Suprapubic skin (tissue), 4 donors: ENCODE measurements around the gene NT5DC3. TPM values are rescaled to one million over a fixed set of nuclear protein-coding genes. Genes with fewer than 3 reads are reported as not detected.

Source experiments
- DNase-seq, 2 donors: peaks; one replicate each; pipeline ENCODE4 v3.0.0-alpha.2; 2019; ENCODE audit warnings: low spot score in 2 of 2
- H3K27ac ChIP-seq: fragments of 200-600 bp; sonication (generic); one replicate; pipeline ENCODE4 v1.5.1; 2019
- H3K27me3 ChIP-seq: fragments of 200-600 bp; sonication (generic); one replicate; pipeline ENCODE4 v1.5.1; 2019
- H3K36me3 ChIP-seq: fragments of 200-600 bp; sonication (generic); one replicate; pipeline ENCODE4 v1.5.1; 2019
- H3K4me1 ChIP-seq: fragments of 200-600 bp; sonication (generic); one replicate; pipeline ENCODE4 v1.5.1; 2019
- H3K4me3 ChIP-seq: fragments of 200-600 bp; sonication (generic); one replicate; pipeline ENCODE4 v1.5.1; 2019; ENCODE audit warnings: mild to moderate bottlenecking
- H3K9me3 ChIP-seq: fragments of 200-600 bp; sonication (generic); one replicate; pipeline ENCODE4 v1.5.1; 2019
- EP300 ChIP-seq: sonication (generic); formaldehyde crosslinking; IDR thresholded peaks from one replicate; pipeline ENCODE4 v1.6.1; 2017; ENCODE audit warnings: antibody characterized with exemption
- POLR2A ChIP-seq, 2 donors: fragments of 450-650 bp; IDR thresholded peaks; one replicate each; pipeline ENCODE4 v1.6.1; 2017; ENCODE audit warnings: antibody characterized with exemption in 2 of 2, mild to moderate bottlenecking in 2 of 2, moderate library complexity in 2 of 2
- POLR2AphosphoS5 ChIP-seq, 3 donors: sonication (generic); formaldehyde crosslinking; IDR thresholded peaks; one replicate each; pipeline ENCODE4 v1.6.1; 2017; ENCODE audit warnings: antibody characterized with exemption in 3 of 3
- WGBS: methylation state at CpG from one replicate; pipeline ENCODE4 v1.1.5; 2018; 5-methylcytosine and 5-hydroxymethylcytosine counted together
- total RNA-seq, 4 donors: library from RNA; depleted of rRNA; stranded (reverse); fragments of >200 nt; gene quantifications; one replicate each; pipeline ENCODE4 v1.1.0, GENCODE V29; 2016
- TF ChIP-seq, protein P1 (sequence below), 2 donors: fragments of 200-600 bp in 1 of 2; fragments of 450-650 bp in 1 of 2; sonication (generic) in 1 of 2; IDR thresholded peaks; one replicate each; pipeline ENCODE4 v1.5.1; 2016 to 2019; ENCODE audit warnings: antibody characterized with exemption in 2 of 2, mild to moderate bottlenecking in 1 of 2, moderate library complexity in 1 of 2

The NT5DC3 gene
- 1 to 10 TPM; 4.2 to 6.5 (median 5.0) TPM for total RNA-seq

DNA sequence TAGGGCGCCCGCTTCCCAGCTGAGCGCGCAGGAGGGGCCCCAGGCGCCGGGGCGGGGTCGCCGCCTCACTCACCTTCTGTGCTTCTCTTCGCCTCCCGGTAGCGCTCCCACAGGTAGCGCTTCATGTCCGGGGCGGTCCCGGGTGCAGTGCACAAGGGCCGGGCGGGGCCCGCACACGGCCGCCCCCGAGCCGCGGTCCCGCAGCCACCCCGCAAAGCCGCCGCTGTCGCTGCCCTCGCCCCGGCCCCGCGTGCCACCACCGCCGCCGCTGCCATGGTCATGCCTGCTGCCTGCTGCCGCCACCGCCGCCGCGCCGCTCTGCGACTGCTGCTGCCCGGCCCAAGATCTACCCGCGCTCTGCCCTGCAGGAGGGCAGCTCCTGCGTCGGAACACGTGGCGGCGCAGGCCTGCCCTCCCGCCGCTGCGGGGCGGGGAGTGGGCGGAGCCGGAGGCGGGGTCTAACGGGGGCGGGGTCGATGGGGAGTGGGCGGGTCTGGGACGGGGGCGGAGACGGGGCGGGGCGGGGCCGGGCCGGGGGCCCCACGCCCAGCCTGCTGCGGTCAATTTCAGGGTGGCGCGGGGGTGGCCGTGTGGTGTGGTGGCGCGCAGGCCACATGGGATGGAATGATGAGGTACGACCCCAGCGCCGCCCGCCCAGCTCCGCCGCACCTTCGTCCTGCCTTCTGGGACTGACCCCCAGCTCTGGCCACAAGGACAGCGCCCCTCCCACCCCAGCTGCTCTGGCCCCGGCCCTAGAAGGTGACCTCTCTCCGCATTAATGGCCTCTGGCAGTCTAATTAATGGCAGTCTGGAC lies at the start of gene NT5DC3:
Gene NT5DC3 (minus strand): TSS at position 359 of the 814 bp plus-strand sequence. CDS start 78 bp downstream, at position 281.
- Histone ChIP-seq H3K4me3 (peak within 1 kb of the TSS; percentile 85), H3K9me3 (no peaks in the 10 kb centered on the region), H3K36me3 (no peaks in the 10 kb centered on the region), H3K27ac (peak within 1 kb of the TSS; percentile 61), H3K27me3 (no peaks in the 10 kb centered on the region), H3K4me1 (peaks cover 16% of the 10 kb centered on the region)
- no CpG with 5 or more reads among the region's 86 CpGs for WGBS
- TF ChIP-seq, protein P1, sequence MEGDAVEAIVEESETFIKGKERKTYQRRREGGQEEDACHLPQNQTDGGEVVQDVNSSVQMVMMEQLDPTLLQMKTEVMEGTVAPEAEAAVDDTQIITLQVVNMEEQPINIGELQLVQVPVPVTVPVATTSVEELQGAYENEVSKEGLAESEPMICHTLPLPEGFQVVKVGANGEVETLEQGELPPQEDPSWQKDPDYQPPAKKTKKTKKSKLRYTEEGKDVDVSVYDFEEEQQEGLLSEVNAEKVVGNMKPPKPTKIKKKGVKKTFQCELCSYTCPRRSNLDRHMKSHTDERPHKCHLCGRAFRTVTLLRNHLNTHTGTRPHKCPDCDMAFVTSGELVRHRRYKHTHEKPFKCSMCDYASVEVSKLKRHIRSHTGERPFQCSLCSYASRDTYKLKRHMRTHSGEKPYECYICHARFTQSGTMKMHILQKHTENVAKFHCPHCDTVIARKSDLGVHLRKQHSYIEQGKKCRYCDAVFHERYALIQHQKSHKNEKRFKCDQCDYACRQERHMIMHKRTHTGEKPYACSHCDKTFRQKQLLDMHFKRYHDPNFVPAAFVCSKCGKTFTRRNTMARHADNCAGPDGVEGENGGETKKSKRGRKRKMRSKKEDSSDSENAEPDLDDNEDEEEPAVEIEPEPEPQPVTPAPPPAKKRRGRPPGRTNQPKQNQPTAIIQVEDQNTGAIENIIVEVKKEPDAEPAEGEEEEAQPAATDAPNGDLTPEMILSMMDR (IDR thresholded peaks at IDR 0.05), result no peak
- peak in 1 of 2 donors; percentile 38 for TF ChIP-seq POLR2A (IDR thresholded peaks at IDR 0.05)
- DNase-seq, result peak; percentile 81 to 82

DNA sequence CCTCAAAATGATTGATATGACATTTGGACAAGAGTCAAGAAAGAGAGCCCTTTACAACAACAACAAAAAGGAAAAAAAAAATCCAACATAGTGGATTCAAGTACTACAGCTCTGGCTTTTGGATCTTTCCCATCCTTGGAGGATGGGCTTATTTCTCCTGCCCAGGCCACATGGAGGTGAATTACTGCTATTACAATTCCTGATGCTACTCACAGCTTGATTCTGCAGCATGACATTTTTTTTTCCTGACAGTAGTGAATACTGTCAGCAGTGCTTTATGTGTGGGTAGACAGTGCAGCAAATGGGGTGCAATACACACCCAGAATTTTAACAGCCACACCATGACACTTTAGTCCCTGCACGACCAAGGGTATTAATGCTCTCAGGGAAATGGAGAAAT lies 46.7 kb upstream of the NT5DC3 start:
- no peak for TF ChIP-seq EP300
- DNase-seq, result no peak
- Histone ChIP-seq H3K36me3 (no peaks in the 10 kb centered on the region), H3K9me3 (no peaks in the 10 kb centered on the region), H3K4me1 (no peaks in the 10 kb centered on the region), H3K27me3 (no peaks in the 10 kb centered on the region), H3K4me3 (no peak overlapping the region), H3K27ac (no peak overlapping the region)
- 52% methylated on average over 1 of the region's 1 CpG for WGBS

DNA sequence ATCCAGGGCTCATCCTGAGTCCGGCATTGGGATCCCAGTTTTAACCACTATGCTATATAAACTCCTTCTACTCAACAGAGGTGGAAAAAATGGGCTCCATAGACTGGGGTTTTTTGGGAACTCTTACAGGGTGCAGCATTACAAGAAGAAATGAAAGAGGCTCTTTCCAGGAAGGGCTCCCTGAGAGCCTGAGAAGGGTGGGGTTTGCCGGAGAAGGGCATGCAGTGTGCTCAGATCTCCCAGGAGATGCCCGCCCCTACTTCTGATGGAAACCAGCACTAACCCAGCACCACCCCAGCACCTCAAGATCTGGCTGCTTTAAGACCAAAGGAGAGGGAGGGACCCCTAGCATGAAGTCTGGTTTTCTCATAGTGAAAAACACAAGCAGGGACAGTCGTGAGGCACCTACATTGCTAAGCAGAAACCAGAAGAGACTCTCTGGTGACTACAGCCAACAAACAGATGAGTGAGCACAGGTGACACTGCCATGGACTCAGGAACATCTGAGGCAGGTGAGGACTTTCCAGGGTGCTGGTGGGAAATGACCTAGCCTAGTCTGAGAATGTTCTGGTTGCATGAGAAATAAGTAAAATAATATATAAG lies 45.3 kb upstream of the NT5DC3 start:
- no peaks in the 10 kb centered on the region for H3K36me3 ChIP-seq
- no peak for DNase-seq
- no peaks in the 10 kb centered on the region for H3K27me3 ChIP-seq
- no peak overlapping the region for H3K27ac ChIP-seq
- 76% methylated on average over 4 of the region's 4 CpGs for WGBS
- no peak overlapping the region for H3K4me3 ChIP-seq
- no peaks in the 10 kb centered on the region for H3K9me3 ChIP-seq
- H3K4me1 ChIP-seq, result no peaks in the 10 kb centered on the region
- TF ChIP-seq POLR2A (IDR thresholded peaks at IDR 0.05) (no peak), POLR2AphosphoS5 (IDR thresholded peaks at IDR 0.05) (no peak), EP300 (no peak)
- TF ChIP-seq, protein P1 (IDR thresholded peaks at IDR 0.05), result no peak

DNA sequence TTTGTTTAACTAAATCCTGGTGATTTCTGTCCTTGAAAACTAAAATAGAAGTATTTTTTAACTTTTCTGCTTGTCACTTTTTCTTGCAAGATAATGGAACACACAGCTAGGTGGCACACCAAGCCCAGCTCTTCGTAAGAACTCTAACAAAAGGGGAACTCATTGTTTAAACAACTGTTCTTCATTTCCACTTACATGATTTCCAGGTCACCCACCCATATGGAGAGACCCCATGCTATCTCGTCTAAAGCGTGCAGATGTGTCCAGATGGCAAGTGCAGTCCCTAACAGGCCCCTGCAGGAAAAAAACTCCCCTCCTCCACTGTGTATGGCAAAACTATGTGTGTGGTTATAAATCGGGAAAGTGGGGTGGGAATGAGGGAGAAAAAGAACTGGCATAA lies 43.3 kb upstream of the NT5DC3 start:
- Histone ChIP-seq H3K27me3 (no peaks in the 10 kb centered on the region), H3K4me3 (no peak overlapping the region), H3K4me1 (no peaks in the 10 kb centered on the region), H3K27ac (no peak overlapping the region), H3K9me3 (no peaks in the 10 kb centered on the region), H3K36me3 (no peaks in the 10 kb centered on the region)
- WGBS, result 45% methylated on average over 4 of the region's 4 CpGs
- DNase-seq, result no peak
- TF ChIP-seq POLR2A (IDR thresholded peaks at IDR 0.05), result no peak
- no peak for TF ChIP-seq EP300
- no peak for TF ChIP-seq POLR2AphosphoS5 (IDR thresholded peaks at IDR 0.05)
- TF ChIP-seq, protein P1 (IDR thresholded peaks at IDR 0.05), result no peak

DNA sequence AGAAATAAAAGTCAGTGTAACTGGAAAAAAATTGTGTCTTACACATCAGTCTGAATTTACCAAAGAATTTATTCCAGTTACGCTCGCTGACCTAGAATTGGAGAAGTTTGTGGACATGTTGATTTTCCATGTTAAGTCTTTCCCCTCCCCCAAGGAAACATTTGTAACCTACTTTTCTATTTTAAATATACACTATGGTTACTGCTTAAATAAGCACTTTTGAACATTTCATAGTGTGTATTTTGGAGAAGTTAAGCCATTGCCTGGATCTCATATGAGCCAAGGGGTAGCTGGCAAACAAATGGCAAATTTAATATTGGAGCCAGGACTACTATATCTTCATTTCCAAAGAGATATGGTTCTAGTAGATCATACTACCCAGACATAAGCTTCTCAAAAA lies 42.9 kb upstream of the NT5DC3 start:
- WGBS, result 91% methylated on average over 2 of the region's 2 CpGs
- no peaks in the 10 kb centered on the region for H3K9me3 ChIP-seq
- H3K27ac ChIP-seq, result no peak overlapping the region
- H3K36me3 ChIP-seq, result no peaks in the 10 kb centered on the region
- H3K27me3 ChIP-seq, result no peaks in the 10 kb centered on the region
- H3K4me1 ChIP-seq, result no peaks in the 10 kb centered on the region
- H3K4me3 ChIP-seq, result no peak overlapping the region
- DNase-seq, result no peak
- TF ChIP-seq EP300 (no peak), POLR2AphosphoS5 (IDR thresholded peaks at IDR 0.05) (no peak), POLR2A (IDR thresholded peaks at IDR 0.05) (no peak)
- TF ChIP-seq, protein P1 (IDR thresholded peaks at IDR 0.05), result no peak
